ENCODE results near the gene RNF144A. TPM values are rescaled to one million over a fixed set of nuclear protein-coding genes. Genes with fewer than 3 reads are reported as not detected.

The RNF144A gene
- total and polyA plus RNA-seq, 2 donors (not counting 3 experiments of a cell fraction or from before 2014, with no cell fraction given), result 9.7 to 28.8 TPM

DNA sequence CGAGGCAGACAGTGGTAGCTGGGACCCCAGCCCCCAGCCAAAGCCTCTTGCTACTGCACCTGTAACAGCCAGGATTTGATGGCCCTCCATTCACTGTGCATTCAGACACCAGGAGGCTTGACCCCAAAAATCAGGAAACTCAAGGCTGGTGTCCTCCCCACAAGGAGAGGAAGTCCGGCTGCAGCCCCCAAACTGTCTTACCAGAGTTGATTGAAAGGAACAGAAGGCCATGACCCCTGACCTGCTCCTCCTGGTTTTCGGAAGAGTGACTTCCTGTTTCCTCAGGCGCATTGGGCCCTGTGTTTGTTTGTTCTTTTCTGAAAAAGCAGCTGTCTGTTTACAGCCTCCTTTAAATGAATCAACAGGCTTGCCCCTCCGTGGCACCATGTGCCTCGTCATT, 111.6 kb downstream of the RNF144A start:
- no TSS peak for BruUV-seq (replicated peaks)
- dilution Hi-C loops (cut with MboI; ENCODE audit: extremely low pct_ligation_motif_present, low sequenced_read_pairs), result no loop called here
- H3K36me3 ChIP-seq (ENCODE audit: control insufficient read depth in 2 of 2, extremely low read depth in 1 of 2, insufficient read depth in 2 of 2, low read length in 2 of 2), result peaks cover 0 to 3% of the 10 kb centered on the region in 2 experiments
- no peaks in the 10 kb centered on the region for H3K9me3 ChIP-seq (replicated peaks; ENCODE audit: control insufficient read depth, insufficient read depth, low read length)
- no peaks in the 10 kb centered on the region for H3K9me1 ChIP-seq (replicated peaks; ENCODE audit: control insufficient read depth, extremely low read depth, insufficient read depth, low read length)
- no peak for TF ChIP-seq POLR2AphosphoS5 (IDR thresholded peaks at IDR 0.05; ENCODE audit: insufficient read depth, low read depth, low read length)
- no peak for TF ChIP-seq EZH2 (IDR thresholded peaks at IDR 0.05; ENCODE audit: borderline replicate concordance, low read depth, low read length, severe bottlenecking)
- no peak for TF ChIP-seq POLR2A (IDR thresholded peaks at IDR 0.05; ENCODE audit: low read depth, low read length)
- TF ChIP-seq GATA2 (IDR thresholded peaks at IDR 0.05; ENCODE audit: insufficient read depth, insufficient read length, low read depth, low read length), result no peak
- TF ChIP-seq, protein P1, sequence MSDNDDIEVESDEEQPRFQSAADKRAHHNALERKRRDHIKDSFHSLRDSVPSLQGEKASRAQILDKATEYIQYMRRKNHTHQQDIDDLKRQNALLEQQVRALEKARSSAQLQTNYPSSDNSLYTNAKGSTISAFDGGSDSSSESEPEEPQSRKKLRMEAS (IDR thresholded peaks at IDR 0.05; ENCODE audit: insufficient read depth, insufficient read length), result no peak
- no peak for TF ChIP-seq MYC (IDR thresholded peaks at IDR 0.05; ENCODE audit: low read depth, low read length)
- intact Hi-C loops (cut with micrococcal nuclease), result loop anchor here (5.0 kb wide), 1 partner anchor 112 kb away; the partner anchor contains the start of gene RNF144A
- H3K4me1 ChIP-seq (ENCODE audit: control insufficient read depth, extremely low read depth, insufficient read depth, low read length), result peaks cover 9% of the 10 kb centered on the region
- H2AFZ ChIP-seq (ENCODE audit: low read depth, low read length), result no peak overlapping the region
- no peaks in the 10 kb centered on the region for H3K27me3 ChIP-seq (ENCODE audit: control insufficient read depth in 2 of 2, insufficient read depth in 2 of 2, low read length in 2 of 2)
- CTCF ChIA-PET, result interaction anchor here (0.7 to 2.7 kb wide), 4 partner anchors 8 to 131 kb away, joined by 3 to 11 read pairs (median 6); no protein-coding TSS in a partner anchor
- H3K27ac ChIP-seq (ENCODE audit: insufficient read depth, low read depth, low read length), result no peak overlapping the region
- H3K9ac ChIP-seq (replicated peaks; ENCODE audit: extremely low read depth, insufficient read depth, low read length), result no peak overlapping the region
- no peak overlapping the region for H3K4me3 ChIP-seq (replicated peaks in 1 of 3; ENCODE audit: insufficient read depth in 1 of 3, low read depth in 1 of 3, low read length in 3 of 3)
- FAIRE-seq, result no peak
- no peaks in the 10 kb centered on the region for H3K79me2 ChIP-seq (ENCODE audit: control insufficient read depth, insufficient read depth, low read length)
- POLR2A ChIA-PET, result no interaction called here
- no peaks in the 10 kb centered on the region for H4K20me1 ChIP-seq (replicated peaks; ENCODE audit: control insufficient read depth, extremely low read depth, insufficient read depth, low read length)
- H3K4me2 ChIP-seq (ENCODE audit: insufficient read depth, low read length), result no peak overlapping the region
- no peak for DNase-seq (ENCODE audit: low read depth, low spot score)

DNA sequence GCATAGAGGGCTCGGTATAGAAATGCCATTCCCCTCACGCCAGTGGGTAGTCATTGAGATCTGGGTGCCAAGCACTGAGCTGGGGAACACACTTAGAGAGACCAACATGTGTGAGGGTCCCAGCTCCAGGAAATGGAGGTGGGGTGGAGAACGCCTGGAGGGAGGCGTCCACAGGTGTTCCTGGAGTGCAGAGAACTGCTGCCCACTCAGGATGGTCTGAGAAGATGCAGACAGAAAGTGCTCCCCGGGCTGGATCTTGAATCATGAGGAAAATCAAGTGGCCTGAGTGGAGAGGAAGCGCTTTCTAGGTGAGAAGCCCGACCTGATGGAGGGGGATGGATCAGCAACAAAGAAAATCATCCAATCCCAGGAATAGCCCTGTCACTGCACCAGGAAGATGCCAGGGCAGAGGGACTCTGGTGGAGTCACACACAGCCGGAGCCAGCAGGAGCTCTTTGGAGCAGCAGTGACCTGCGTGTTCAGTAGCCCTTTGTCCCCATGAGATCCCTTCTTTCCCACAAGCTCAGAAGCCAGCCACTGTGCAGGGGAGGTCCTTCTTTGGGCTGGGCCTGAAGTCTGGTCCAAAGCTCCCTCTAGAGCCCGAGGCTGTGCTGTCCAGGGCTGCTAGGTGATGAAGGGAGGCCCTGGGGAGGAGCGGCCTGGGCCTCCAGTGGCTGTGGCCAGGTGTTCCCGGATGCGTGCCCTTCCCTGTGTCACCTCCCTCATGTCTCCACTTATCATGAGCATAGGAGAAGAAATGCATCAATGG, 112.3 kb downstream of the RNF144A start:
- Histone ChIP-seq H3K9ac (replicated peaks; ENCODE audit: extremely low read depth, insufficient read depth, low read length) (no peak overlapping the region), H3K4me3 (replicated peaks in 1 of 3; ENCODE audit: insufficient read depth in 1 of 3, low read depth in 1 of 3, low read length in 3 of 3) (no peak overlapping the region), H3K9me1 (replicated peaks; ENCODE audit: control insufficient read depth, extremely low read depth, insufficient read depth, low read length) (no peaks in the 10 kb centered on the region), H3K4me2 (ENCODE audit: insufficient read depth, low read length) (no peak overlapping the region), H3K36me3 (ENCODE audit: control insufficient read depth in 2 of 2, extremely low read depth in 1 of 2, insufficient read depth in 2 of 2, low read length in 2 of 2) (peaks cover 0 to 3% of the 10 kb centered on the region in 2 experiments), H3K79me2 (ENCODE audit: control insufficient read depth, insufficient read depth, low read length) (no peaks in the 10 kb centered on the region), H3K9me3 (replicated peaks; ENCODE audit: control insufficient read depth, insufficient read depth, low read length) (no peaks in the 10 kb centered on the region), H3K4me1 (ENCODE audit: control insufficient read depth, extremely low read depth, insufficient read depth, low read length) (peaks cover 9% of the 10 kb centered on the region), H4K20me1 (replicated peaks; ENCODE audit: control insufficient read depth, extremely low read depth, insufficient read depth, low read length) (no peaks in the 10 kb centered on the region), H3K27me3 (ENCODE audit: control insufficient read depth in 2 of 2, insufficient read depth in 2 of 2, low read length in 2 of 2) (no peaks in the 10 kb centered on the region), H2AFZ (ENCODE audit: low read depth, low read length) (no peak overlapping the region), H3K27ac (ENCODE audit: insufficient read depth, low read depth, low read length) (no peak overlapping the region)
- no TSS peak for BruUV-seq (replicated peaks)
- ChIA-PET CTCF (interaction anchor here (1.2 to 2.7 kb wide), 4 partner anchors 12 to 132 kb away, joined by 5 to 11 read pairs (median 10); no protein-coding TSS in a partner anchor), POLR2A (no interaction called here)
- dilution Hi-C loops (cut with MboI; ENCODE audit: extremely low pct_ligation_motif_present, low sequenced_read_pairs) (no loop called here), intact Hi-C loops (cut with micrococcal nuclease) (loop anchor here (5.0 kb wide), 1 partner anchor 112 kb away; the partner anchor contains the start of gene RNF144A)
- no peak for DNase-seq (ENCODE audit: low read depth, low spot score)
- no peak for TF ChIP-seq MYC (IDR thresholded peaks at IDR 0.05; ENCODE audit: low read depth, low read length)
- no peak for TF ChIP-seq JUN (IDR thresholded peaks at IDR 0.05; ENCODE audit: borderline replicate concordance, insufficient read depth, insufficient read length, low read depth)
- no peak for TF ChIP-seq GATA2 (IDR thresholded peaks at IDR 0.05; ENCODE audit: insufficient read depth, insufficient read length, low read depth, low read length)
- TF ChIP-seq, protein P2, sequence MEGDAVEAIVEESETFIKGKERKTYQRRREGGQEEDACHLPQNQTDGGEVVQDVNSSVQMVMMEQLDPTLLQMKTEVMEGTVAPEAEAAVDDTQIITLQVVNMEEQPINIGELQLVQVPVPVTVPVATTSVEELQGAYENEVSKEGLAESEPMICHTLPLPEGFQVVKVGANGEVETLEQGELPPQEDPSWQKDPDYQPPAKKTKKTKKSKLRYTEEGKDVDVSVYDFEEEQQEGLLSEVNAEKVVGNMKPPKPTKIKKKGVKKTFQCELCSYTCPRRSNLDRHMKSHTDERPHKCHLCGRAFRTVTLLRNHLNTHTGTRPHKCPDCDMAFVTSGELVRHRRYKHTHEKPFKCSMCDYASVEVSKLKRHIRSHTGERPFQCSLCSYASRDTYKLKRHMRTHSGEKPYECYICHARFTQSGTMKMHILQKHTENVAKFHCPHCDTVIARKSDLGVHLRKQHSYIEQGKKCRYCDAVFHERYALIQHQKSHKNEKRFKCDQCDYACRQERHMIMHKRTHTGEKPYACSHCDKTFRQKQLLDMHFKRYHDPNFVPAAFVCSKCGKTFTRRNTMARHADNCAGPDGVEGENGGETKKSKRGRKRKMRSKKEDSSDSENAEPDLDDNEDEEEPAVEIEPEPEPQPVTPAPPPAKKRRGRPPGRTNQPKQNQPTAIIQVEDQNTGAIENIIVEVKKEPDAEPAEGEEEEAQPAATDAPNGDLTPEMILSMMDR (IDR thresholded peaks at IDR 0.05; ENCODE audit: extremely low read depth in 1 of 2, insufficient read depth in 1 of 2, low read depth in 1 of 2, low read length in 2 of 2), result no peak
- no peak for TF ChIP-seq EZH2 (IDR thresholded peaks at IDR 0.05; ENCODE audit: borderline replicate concordance, low read depth, low read length, severe bottlenecking)
- no peak for TF ChIP-seq POLR2A (IDR thresholded peaks at IDR 0.05; ENCODE audit: low read depth, low read length)
- TF ChIP-seq FOS (IDR thresholded peaks at IDR 0.05; ENCODE audit: borderline replicate concordance, insufficient read depth, low read length), result no peak
- TF ChIP-seq, protein P1 (IDR thresholded peaks at IDR 0.05; ENCODE audit: insufficient read depth, insufficient read length), result no peak
- TF ChIP-seq POLR2AphosphoS5 (IDR thresholded peaks at IDR 0.05; ENCODE audit: insufficient read depth, low read depth, low read length), result no peak
- no peak for FAIRE-seq

Data from endothelial cell of umbilical vein (primary cell).